ENCODE results near the gene SLC44A3. TPM values are rescaled to one million over a fixed set of nuclear protein-coding genes. Genes with fewer than 3 reads are reported as not detected.

The SLC44A3 gene
- total and polyA plus RNA-seq, 5 donors: 2.2 to 6.5 (median 5.2) TPM

- peak overlapping the region; percentile 7 for H3K27ac ChIP-seq (ENCODE audit: low read length)
- ATAC-seq: peak; percentile 61 to 71
- no peaks in the 10 kb centered on the region for H3K27me3 ChIP-seq (ENCODE audit: control insufficient read depth, insufficient read depth)
- H3K4me1 ChIP-seq (ENCODE audit: control insufficient read depth, insufficient read depth, low read length): peaks cover 3% of the 10 kb centered on the region
- 53% methylated on average over 7 of the region's 7 CpGs for WGBS
- intact Hi-C loops (cut with DNase I): no loop called here
- no peaks in the 10 kb centered on the region for H3K9me3 ChIP-seq (ENCODE audit: control insufficient read depth, low read length)
- DNase-seq: no peak
- H3K4me3 ChIP-seq (ENCODE audit: low read length): no peak overlapping the region
Observed at GRCh38 chr1:94873520-94874351, 53.6 kb downstream of the SLC44A3 start.

GRCh38 chr1:94874423-94874822, 54.3 kb downstream of the SLC44A3 start:
- Histone ChIP-seq H3K27ac (ENCODE audit: low read length) (no peak overlapping the region), H3K4me3 (ENCODE audit: low read length) (no peak overlapping the region), H3K9me3 (ENCODE audit: control insufficient read depth, low read length) (no peaks in the 10 kb centered on the region), H3K4me1 (ENCODE audit: control insufficient read depth, insufficient read depth, low read length) (peaks cover 3% of the 10 kb centered on the region), H3K27me3 (ENCODE audit: control insufficient read depth, insufficient read depth) (no peaks in the 10 kb centered on the region)
- intact Hi-C loops (cut with DNase I): no loop called here
- WGBS: 96% methylated on average over 6 of the region's 6 CpGs
- DNase-seq: no peak
- no peak for ATAC-seq

- Histone ChIP-seq H3K4me3 (ENCODE audit: low read length) (no peak overlapping the region), H3K27ac (ENCODE audit: low read length) (no peak overlapping the region), H3K4me1 (ENCODE audit: control insufficient read depth, insufficient read depth, low read length) (peaks cover 3% of the 10 kb centered on the region), H3K27me3 (ENCODE audit: control insufficient read depth, insufficient read depth) (no peaks in the 10 kb centered on the region), H3K9me3 (ENCODE audit: control insufficient read depth, low read length) (no peaks in the 10 kb centered on the region)
- ATAC-seq (peak; percentile 30 to 76), DNase-seq (no peak)
- intact Hi-C loops (cut with DNase I): no loop called here
- 85% methylated on average over 4 of the region's 4 CpGs for WGBS
Observed at GRCh38 chr1:94875794-94876193, 55.6 kb downstream of the SLC44A3 start.

- WGBS: 82% methylated on average over 3 of the region's 3 CpGs
- no peaks in the 10 kb centered on the region for H3K27me3 ChIP-seq (ENCODE audit: control insufficient read depth, insufficient read depth)
- H3K4me3 ChIP-seq (ENCODE audit: low read length): no peak overlapping the region
- intact Hi-C loops (cut with DNase I): no loop called here
- H3K4me1 ChIP-seq (ENCODE audit: control insufficient read depth, insufficient read depth, low read length): peaks cover 3% of the 10 kb centered on the region
- ATAC-seq (no peak), DNase-seq (no peak)
- H3K9me3 ChIP-seq (ENCODE audit: control insufficient read depth, low read length): no peaks in the 10 kb centered on the region
- H3K27ac ChIP-seq (ENCODE audit: low read length): no peak overlapping the region
Observed at GRCh38 chr1:94876362-94876761, 56.2 kb downstream of the SLC44A3 start.

- Histone ChIP-seq H3K27me3 (ENCODE audit: control insufficient read depth, insufficient read depth) (no peaks in the 10 kb centered on the region), H3K27ac (ENCODE audit: low read length) (no peak overlapping the region), H3K9me3 (ENCODE audit: control insufficient read depth, low read length) (no peaks in the 10 kb centered on the region), H3K4me1 (ENCODE audit: control insufficient read depth, insufficient read depth, low read length) (peaks cover 3% of the 10 kb centered on the region), H3K4me3 (ENCODE audit: low read length) (no peak overlapping the region)
- DNase-seq (no peak), ATAC-seq (no peak)
- WGBS: 94% methylated on average over 5 of the region's 5 CpGs
- intact Hi-C loops (cut with DNase I): no loop called here
Observed at GRCh38 chr1:94878329-94878728, 58.2 kb downstream of the SLC44A3 start.

- Histone ChIP-seq H3K4me1 (ENCODE audit: control insufficient read depth, insufficient read depth, low read length) (no peaks in the 10 kb centered on the region), H3K9me3 (ENCODE audit: control insufficient read depth, low read length) (no peaks in the 10 kb centered on the region), H3K4me3 (ENCODE audit: low read length) (peak overlapping the region; percentile 12), H3K27me3 (ENCODE audit: control insufficient read depth, insufficient read depth) (no peaks in the 10 kb centered on the region), H3K27ac (ENCODE audit: low read length) (no peak overlapping the region)
- no peak for DNase-seq
- peak; percentile 70 to 76 for ATAC-seq
- intact Hi-C loops (cut with DNase I): no loop called here
- 28% methylated on average over 4 of the region's 4 CpGs for WGBS
Observed at GRCh38 chr1:94883691-94884090, 63.5 kb downstream of the SLC44A3 start.

GRCh38 chr1:94884106-94884505, 63.9 kb downstream of the SLC44A3 start:
- H3K9me3 ChIP-seq (ENCODE audit: control insufficient read depth, low read length): no peaks in the 10 kb centered on the region
- intact Hi-C loops (cut with DNase I): no loop called here
- WGBS: 40% methylated on average over 6 of the region's 6 CpGs
- no peaks in the 10 kb centered on the region for H3K27me3 ChIP-seq (ENCODE audit: control insufficient read depth, insufficient read depth)
- H3K27ac ChIP-seq (ENCODE audit: low read length): peak overlapping the region; percentile 34
- no peaks in the 10 kb centered on the region for H3K4me1 ChIP-seq (ENCODE audit: control insufficient read depth, insufficient read depth, low read length)
- ATAC-seq: peak; percentile 36 to 56
- no peak overlapping the region for H3K4me3 ChIP-seq (ENCODE audit: low read length)
- no peak for DNase-seq

GRCh38 chr1:94884507-94884906, 64.3 kb downstream of the SLC44A3 start:
- no peak overlapping the region for H3K27ac ChIP-seq (ENCODE audit: low read length)
- H3K4me3 ChIP-seq (ENCODE audit: low read length): no peak overlapping the region
- no peaks in the 10 kb centered on the region for H3K4me1 ChIP-seq (ENCODE audit: control insufficient read depth, insufficient read depth, low read length)
- ATAC-seq (no peak), DNase-seq (no peak)
- intact Hi-C loops (cut with DNase I): no loop called here
- H3K9me3 ChIP-seq (ENCODE audit: control insufficient read depth, low read length): no peaks in the 10 kb centered on the region
- 70% methylated on average over 6 of the region's 6 CpGs for WGBS
- no peaks in the 10 kb centered on the region for H3K27me3 ChIP-seq (ENCODE audit: control insufficient read depth, insufficient read depth)

GRCh38 chr1:94886361-94886760, 66.2 kb downstream of the SLC44A3 start:
- Histone ChIP-seq H3K4me1 (ENCODE audit: control insufficient read depth, insufficient read depth, low read length) (no peaks in the 10 kb centered on the region), H3K27me3 (ENCODE audit: control insufficient read depth, insufficient read depth) (no peaks in the 10 kb centered on the region), H3K27ac (ENCODE audit: low read length) (no peak overlapping the region), H3K9me3 (ENCODE audit: control insufficient read depth, low read length) (no peaks in the 10 kb centered on the region), H3K4me3 (ENCODE audit: low read length) (no peak overlapping the region)
- DNase-seq (no peak), ATAC-seq (no peak)
- WGBS: 82% methylated on average over 5 of the region's 5 CpGs
- intact Hi-C loops (cut with DNase I): no loop called here

- Histone ChIP-seq H3K27me3 (ENCODE audit: control insufficient read depth, insufficient read depth) (no peaks in the 10 kb centered on the region), H3K9me3 (ENCODE audit: control insufficient read depth, low read length) (no peaks in the 10 kb centered on the region), H3K4me3 (ENCODE audit: low read length) (no peak overlapping the region), H3K27ac (ENCODE audit: low read length) (no peak overlapping the region), H3K4me1 (ENCODE audit: control insufficient read depth, insufficient read depth, low read length) (no peaks in the 10 kb centered on the region)
- ATAC-seq: no peak
- DNase-seq: no peak
- 73% methylated on average over 3 of the region's 3 CpGs for WGBS
- intact Hi-C loops (cut with DNase I): no loop called here
Observed at GRCh38 chr1:94887106-94887505, 66.9 kb downstream of the SLC44A3 start.

- Histone ChIP-seq H3K4me1 (ENCODE audit: control insufficient read depth, insufficient read depth, low read length) (no peaks in the 10 kb centered on the region), H3K27ac (ENCODE audit: low read length) (no peak overlapping the region), H3K4me3 (ENCODE audit: low read length) (no peak overlapping the region), H3K27me3 (ENCODE audit: control insufficient read depth, insufficient read depth) (no peaks in the 10 kb centered on the region), H3K9me3 (ENCODE audit: control insufficient read depth, low read length) (no peaks in the 10 kb centered on the region)
- DNase-seq (no peak), ATAC-seq (no peak)
- intact Hi-C loops (cut with DNase I): no loop called here
- 71% methylated on average over 4 of the region's 4 CpGs for WGBS
Observed at GRCh38 chr1:94887603-94888171, 67.5 kb downstream of the SLC44A3 start.
